Measurements from ENCODE around the gene UBTF.

Gene UBTF

DNA sequence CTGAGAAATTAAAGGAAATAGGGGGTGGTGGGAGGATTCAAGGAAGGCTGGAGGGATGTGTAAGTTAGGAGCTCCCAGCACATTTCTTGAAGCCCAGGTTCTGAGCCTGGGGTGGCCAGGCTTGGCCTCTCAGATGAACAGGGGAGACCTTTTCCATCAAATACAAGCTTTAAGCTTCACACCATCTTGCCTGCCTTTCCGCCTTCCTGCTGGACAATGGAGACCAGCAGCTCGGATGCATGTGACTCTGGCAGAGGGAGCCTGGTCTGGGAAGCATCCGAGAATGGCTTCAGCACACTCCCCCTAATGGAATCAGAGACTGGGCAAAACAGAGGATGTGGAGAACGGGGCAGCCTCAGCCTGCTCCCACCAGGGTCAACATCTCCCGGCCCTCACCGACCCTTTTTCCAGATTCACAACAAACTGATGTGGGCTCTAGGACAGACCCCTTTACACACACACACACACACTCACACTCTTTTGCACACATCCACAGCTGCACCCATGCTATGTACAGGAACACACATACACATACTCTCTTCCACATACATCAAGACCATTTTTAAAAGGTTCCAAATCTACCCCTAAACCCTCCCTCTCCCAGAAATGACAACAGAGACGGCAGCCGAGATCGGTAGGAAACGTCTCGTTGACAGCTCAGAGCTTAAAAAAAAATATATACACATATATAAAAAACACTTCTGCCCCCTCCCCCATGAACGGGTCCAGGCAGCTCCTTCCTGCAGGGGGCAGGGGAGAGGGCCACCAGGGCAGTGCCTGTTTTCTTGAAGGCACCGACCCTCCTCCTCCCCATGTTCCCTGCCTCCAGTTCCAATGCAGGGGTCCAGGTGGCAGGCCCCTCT lies 13.3 kb downstream of the UBTF start (continued):
- no peak for TF ChIP-seq ZNF654 (tag by site-specific recombination; IDR thresholded peaks at IDR 0.05; ENCODE audit: low read depth)
- no peak for TF ChIP-seq ZNF624 (tag by site-specific recombination; IDR thresholded peaks at IDR 0.05)
- no peak; the same call in 1 of the 2 replicates for TF ChIP-seq GLIS2 (tag by site-specific recombination; IDR thresholded peaks at IDR 0.05)
- no peak for TF ChIP-seq EGR2 (tag by site-specific recombination; IDR thresholded peaks at IDR 0.05; ENCODE audit: low read depth)
- TF ChIP-seq SP7 (tag by site-specific recombination; IDR thresholded peaks at IDR 0.05) = no peak
- TF ChIP-seq, protein P1, sequence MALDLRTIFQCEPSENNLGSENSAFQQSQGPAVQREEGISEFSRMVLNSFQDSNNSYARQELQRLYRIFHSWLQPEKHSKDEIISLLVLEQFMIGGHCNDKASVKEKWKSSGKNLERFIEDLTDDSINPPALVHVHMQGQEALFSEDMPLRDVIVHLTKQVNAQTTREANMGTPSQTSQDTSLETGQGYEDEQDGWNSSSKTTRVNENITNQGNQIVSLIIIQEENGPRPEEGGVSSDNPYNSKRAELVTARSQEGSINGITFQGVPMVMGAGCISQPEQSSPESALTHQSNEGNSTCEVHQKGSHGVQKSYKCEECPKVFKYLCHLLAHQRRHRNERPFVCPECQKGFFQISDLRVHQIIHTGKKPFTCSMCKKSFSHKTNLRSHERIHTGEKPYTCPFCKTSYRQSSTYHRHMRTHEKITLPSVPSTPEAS (tag by site-specific recombination; IDR thresholded peaks at IDR 0.05) = 0 out of 2 replicates have a peak, but pooled peaks have one; percentile 12
- TF ChIP-seq ZNF426 (tag by site-specific recombination; IDR thresholded peaks at IDR 0.05) = no peak
- TF ChIP-seq, protein P2, sequence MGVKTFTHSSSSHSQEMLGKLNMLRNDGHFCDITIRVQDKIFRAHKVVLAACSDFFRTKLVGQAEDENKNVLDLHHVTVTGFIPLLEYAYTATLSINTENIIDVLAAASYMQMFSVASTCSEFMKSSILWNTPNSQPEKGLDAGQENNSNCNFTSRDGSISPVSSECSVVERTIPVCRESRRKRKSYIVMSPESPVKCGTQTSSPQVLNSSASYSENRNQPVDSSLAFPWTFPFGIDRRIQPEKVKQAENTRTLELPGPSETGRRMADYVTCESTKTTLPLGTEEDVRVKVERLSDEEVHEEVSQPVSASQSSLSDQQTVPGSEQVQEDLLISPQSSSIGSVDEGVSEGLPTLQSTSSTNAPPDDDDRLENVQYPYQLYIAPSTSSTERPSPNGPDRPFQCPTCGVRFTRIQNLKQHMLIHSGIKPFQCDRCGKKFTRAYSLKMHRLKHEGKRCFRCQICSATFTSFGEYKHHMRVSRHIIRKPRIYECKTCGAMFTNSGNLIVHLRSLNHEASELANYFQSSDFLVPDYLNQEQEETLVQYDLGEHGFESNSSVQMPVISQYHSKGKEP (tag by site-specific recombination; IDR thresholded peaks at IDR 0.05) = no peak
- TF ChIP-seq GLIS1 (tag by site-specific recombination; IDR thresholded peaks at IDR 0.05) = 0 out of 2 replicates have a peak, but pooled peaks have one; percentile 14
- TF ChIP-seq ZNF221 (tag by site-specific recombination; IDR thresholded peaks at IDR 0.05; ENCODE audit: borderline replicate concordance) = no peak
- TF ChIP-seq, protein P3, sequence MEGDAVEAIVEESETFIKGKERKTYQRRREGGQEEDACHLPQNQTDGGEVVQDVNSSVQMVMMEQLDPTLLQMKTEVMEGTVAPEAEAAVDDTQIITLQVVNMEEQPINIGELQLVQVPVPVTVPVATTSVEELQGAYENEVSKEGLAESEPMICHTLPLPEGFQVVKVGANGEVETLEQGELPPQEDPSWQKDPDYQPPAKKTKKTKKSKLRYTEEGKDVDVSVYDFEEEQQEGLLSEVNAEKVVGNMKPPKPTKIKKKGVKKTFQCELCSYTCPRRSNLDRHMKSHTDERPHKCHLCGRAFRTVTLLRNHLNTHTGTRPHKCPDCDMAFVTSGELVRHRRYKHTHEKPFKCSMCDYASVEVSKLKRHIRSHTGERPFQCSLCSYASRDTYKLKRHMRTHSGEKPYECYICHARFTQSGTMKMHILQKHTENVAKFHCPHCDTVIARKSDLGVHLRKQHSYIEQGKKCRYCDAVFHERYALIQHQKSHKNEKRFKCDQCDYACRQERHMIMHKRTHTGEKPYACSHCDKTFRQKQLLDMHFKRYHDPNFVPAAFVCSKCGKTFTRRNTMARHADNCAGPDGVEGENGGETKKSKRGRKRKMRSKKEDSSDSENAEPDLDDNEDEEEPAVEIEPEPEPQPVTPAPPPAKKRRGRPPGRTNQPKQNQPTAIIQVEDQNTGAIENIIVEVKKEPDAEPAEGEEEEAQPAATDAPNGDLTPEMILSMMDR (tag by site-specific recombination; IDR thresholded peaks at IDR 0.05) = peak; percentile 16; the same call in 1 of the 2 replicates
- TF ChIP-seq, protein P4, sequence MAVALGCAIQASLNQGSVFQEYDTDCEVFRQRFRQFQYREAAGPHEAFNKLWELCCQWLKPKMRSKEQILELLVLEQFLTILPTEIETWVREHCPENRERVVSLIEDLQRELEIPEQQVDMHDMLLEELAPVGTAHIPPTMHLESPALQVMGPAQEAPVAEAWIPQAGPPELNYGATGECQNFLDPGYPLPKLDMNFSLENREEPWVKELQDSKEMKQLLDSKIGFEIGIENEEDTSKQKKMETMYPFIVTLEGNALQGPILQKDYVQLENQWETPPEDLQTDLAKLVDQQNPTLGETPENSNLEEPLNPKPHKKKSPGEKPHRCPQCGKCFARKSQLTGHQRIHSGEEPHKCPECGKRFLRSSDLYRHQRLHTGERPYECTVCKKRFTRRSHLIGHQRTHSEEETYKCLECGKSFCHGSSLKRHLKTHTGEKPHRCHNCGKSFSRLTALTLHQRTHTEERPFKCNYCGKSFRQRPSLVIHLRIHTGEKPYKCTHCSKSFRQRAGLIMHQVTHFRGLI (tag by site-specific recombination; IDR thresholded peaks at IDR 0.05) = no peak
- no peak for TF ChIP-seq ZFP69B (tag by site-specific recombination; IDR thresholded peaks at IDR 0.05)

- no peaks in the 10 kb centered on the region for H3K9me3 ChIP-seq (ENCODE audit: control insufficient read depth, insufficient read depth, low read depth, low read length)
- H3K36me3 ChIP-seq (ENCODE audit: control insufficient read depth in 2 of 2, insufficient read depth in 1 of 2, low read length in 2 of 2) = peaks cover 19 to 29% of the 10 kb centered on the region in 2 experiments; a peak in 2 of 3 replicates
- H3K4me1 ChIP-seq (ENCODE audit: control insufficient read depth, insufficient read depth, low read length) = peaks cover 5% of the 10 kb centered on the region
- TF ChIP-seq ZNF366 (tag by site-specific recombination; conservative IDR thresholded peaks at IDR 0.05) (0 out of 2 replicates have a peak, but pooled peaks have one; percentile 30), BCL11A (tag by site-specific recombination; IDR thresholded peaks at IDR 0.05; ENCODE audit: low read depth) (0 out of 2 replicates have a peak, but pooled peaks have one; percentile 32), GFI1B (tag by site-specific recombination; IDR thresholded peaks at IDR 0.05) (no peak), ZNF664 (tag by site-specific recombination; IDR thresholded peaks at IDR 0.05) (no peak), YY2 (tag by site-specific recombination; IDR thresholded peaks at IDR 0.05) (no peak), ZNF785 (tag by site-specific recombination; IDR thresholded peaks at IDR 0.05) (no peak), GLIS1 (tag by site-specific recombination; IDR thresholded peaks at IDR 0.05) (no peak), ZNF513 (tag by site-specific recombination; IDR thresholded peaks at IDR 0.05) (no peak)
- TF ChIP-seq, protein P4 (tag by site-specific recombination; IDR thresholded peaks at IDR 0.05) = 0 out of 2 replicates have a peak, but pooled peaks have one; percentile 28
- no peak overlapping the region for H3K4me3 ChIP-seq (ENCODE audit: low read depth, low read length)
- ChIA-PET CTCF (interaction anchor here (0.5 to 4.1 kb wide), 17 partner anchors 10 to 326 kb away, joined by 3 to 17 read pairs (median 4); partner anchors contain the start of gene SLC25A39), POLR2A (interaction anchor here (0.5 to 1.5 kb wide), 6 partner anchors 14 to 141 kb away, joined by 3 to 7 read pairs (median 4); partner anchors contain the start of genes GRN, RUNDC3A, SLC25A39 and UBTF)
- H3K27ac ChIP-seq (ENCODE audit: extremely low read depth, low read depth, low read length) = no peak overlapping the region
These were observed 15.0 kb downstream of the UBTF start for GRCh38 chr17:44204441-44204882.

Data from HEK293 (cell line).